H1 (cell line): ENCODE results near the gene UBE2O. TPM values are rescaled to one million over a fixed set of nuclear protein-coding genes. Genes with fewer than 3 reads are reported as not detected.

Experiments
- RNF2 ChIP-seq: fragments of 200-900, 300-1000 bp; sonication (generic); IDR thresholded peaks from 2 replicates; pipeline ENCODE4 v1.7.1; 2016; ENCODE audit warnings: borderline replicate concordance, low read depth, mild to moderate bottlenecking, antibody characterized with exemption, low read length; ENCODE audit not compliant: poor library complexity, severe bottlenecking; ENCODE audit errors: missing control alignments
- TAF7 ChIP-seq: optimal IDR thresholded peaks from 2 replicates; pipeline ENCODE3; 2011; ENCODE audit warnings: low read depth, mild to moderate bottlenecking, inconsistent platforms, low read length, moderate library complexity, borderline replicate concordance
- polyA plus RNA-seq, 7 experiments: library from polyadenylated mRNA; depleted of rRNA in 3 of 7; stranded (reverse) in 5 of 7; unstranded in 2 of 7; fragments of >200 nt in 5 of 7; fragments of 200-250 nt in 2 of 7; gene quantifications; 1 replicate in 5 of 7; 2 replicates in 1 of 7; 4 replicates in 1 of 7; pipeline versions ENCODE4 v1.2.1 to v1.2.3, GENCODE V29; 2011 to 2013; ENCODE audit warnings: missing spikeins in 2 of 7, mixed read lengths in 2 of 7
- total RNA-seq: library from RNA; stranded (reverse); fragmentation: NEBNext Ultra II Directional; extraction: Animal tissue kit (Norgen Biotek cat#: 25700); gene quantifications from 2 replicates; pipeline ENCODE4 v1.2.1, GENCODE V29; 2021

The UBE2O gene
- total and polyA plus RNA-seq, 2 of the 8 experiments (the other 6 are each of a cell fraction or from before 2014, with no cell fraction given), result 24.4 to 63.0 TPM

DNA sequence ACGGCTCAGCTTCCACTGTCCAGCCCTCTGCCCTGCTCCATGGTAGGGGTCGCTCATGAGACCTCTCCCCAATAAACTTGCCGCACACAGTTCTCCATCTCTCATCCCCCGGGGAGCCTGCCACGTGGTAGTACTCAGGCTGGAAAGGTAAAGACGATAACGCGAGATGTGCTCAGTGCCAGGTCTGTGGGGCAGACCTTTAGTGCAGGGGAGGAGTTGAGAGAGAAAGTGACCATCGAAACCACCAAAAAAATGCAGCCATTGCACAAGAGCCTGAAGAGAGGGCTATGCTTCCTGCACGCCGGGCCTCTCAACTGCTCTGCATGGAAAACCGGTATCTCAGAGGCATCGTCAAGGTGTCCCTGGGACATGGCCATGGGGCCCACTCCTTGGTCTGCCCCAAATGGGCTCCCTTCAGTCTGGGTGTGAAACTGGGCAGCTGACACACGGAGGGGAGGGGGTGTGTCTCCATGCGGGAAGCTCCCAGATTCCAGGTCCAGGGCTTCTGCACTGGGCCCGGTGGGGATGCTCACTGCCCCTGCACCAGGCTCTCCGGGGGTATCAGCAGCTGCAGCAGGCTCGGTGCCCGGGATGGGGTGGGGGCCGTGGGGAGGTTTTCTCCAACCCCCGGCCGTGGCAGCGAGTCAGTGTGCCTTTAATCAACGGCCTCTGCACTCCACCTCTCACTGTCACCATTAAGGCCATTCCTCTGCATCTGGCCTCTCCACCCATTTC lies 9.8 kb upstream of the UBE2O start (continued):
- no peak for TF ChIP-seq RNF2
- no peak for TF ChIP-seq TAF7
